Measurements from ENCODE around the gene MMP11. TPM values are rescaled to one million over a fixed set of nuclear protein-coding genes. Genes with fewer than 3 reads are reported as not detected.

The MMP11 gene
- total and polyA plus RNA-seq, 3 experiments from 2014 or later = 0.90 to 1.9 (median 1.6) TPM

GRCh38 chr22:23762842-23763578, 9.6 kb upstream of the MMP11 start, which contains the start of gene C22orf15:
TSS of gene C22orf15 (plus strand) at chr22:23762990. CDS start at chr22:23763307, 317 bp downstream.
- Mint-ChIP-seq H3K36me3 (peaks cover 0 to 4% (median 0%) of the 10 kb centered on the region in 3 donors), H3K9me3 (no peaks in the 10 kb centered on the region), H3K27me3 (no peaks in the 10 kb centered on the region), H3K4me3 (peak within 1 kb of the TSS; percentile 48 to 88 (median 80)), H3K4me1 (peaks cover 27 to 46% (median 38%) of the 10 kb centered on the region in 3 donors), H3K27ac (peak within 1 kb of the TSS; percentile 52 to 91 (median 76))
- H3K27me3 ChIP-seq (ENCODE audit: insufficient read depth, low read length, poor library complexity, severe bottlenecking) = no peaks in the 10 kb centered on the region
- H3K4me1 ChIP-seq (ENCODE audit: insufficient read depth, low read length) = peaks cover 33% of the 10 kb centered on the region
- H3K27ac ChIP-seq (ENCODE audit: low read depth, low read length) = no peak within 1 kb of the TSS
- no peaks in the 10 kb centered on the region for H3K9me3 ChIP-seq (ENCODE audit: low read length)
- no peaks in the 10 kb centered on the region for H3K36me3 ChIP-seq (ENCODE audit: insufficient read depth, low read length)
- POLR2A ChIA-PET = interaction anchor here (0.6 to 1.0 kb wide), 3 partner anchors 12 to 271 kb away, joined by 3 to 6 read pairs (median 4); partner anchors contain the start of genes SMARCB1 and ZNF70
- peak within 1 kb of the TSS; percentile 56 for H3K4me3 ChIP-seq (ENCODE audit: low read length)
- CTCF ChIA-PET = interaction anchor here (0.6 to 1.3 kb wide), 5 partner anchors 12 to 87 kb away, joined by 3 to 7 read pairs (median 3); partner anchors contain the start of gene ZNF70
- DNase-seq = peak in 1 of 5 donors; percentile 48

- no peaks in the 10 kb centered on the region for H3K36me3 ChIP-seq (ENCODE audit: insufficient read depth, low read length)
- peaks cover 37% of the 10 kb centered on the region for H3K4me1 ChIP-seq (ENCODE audit: insufficient read depth, low read length)
- H3K36me3 Mint-ChIP-seq = peaks cover 0 to 4% (median 0%) of the 10 kb centered on the region in 3 donors
- peaks cover 27 to 51% (median 38%) of the 10 kb centered on the region in 3 donors for H3K4me1 Mint-ChIP-seq
- peak overlapping the region; percentile 56 for H3K4me3 ChIP-seq (ENCODE audit: low read length)
- no peaks in the 10 kb centered on the region for H3K9me3 Mint-ChIP-seq
- peak in 4 of 5 donors; percentile 42 to 67 (median 51) for DNase-seq
- no peaks in the 10 kb centered on the region for H3K9me3 ChIP-seq (ENCODE audit: low read length)
- ChIA-PET CTCF (interaction anchor here (1.0 to 1.3 kb wide), 4 partner anchors 12 to 86 kb away, joined by 3 to 7 read pairs (median 3); partner anchors contain the start of gene ZNF70), POLR2A (interaction anchor here (1.0 kb wide), 1 partner anchor 12 kb away, joined by 3 read pairs; the partner anchor contains the start of gene ZNF70)
- no peak overlapping the region for H3K27ac ChIP-seq (ENCODE audit: low read depth, low read length)
- no peaks in the 10 kb centered on the region for H3K27me3 ChIP-seq (ENCODE audit: insufficient read depth, low read length, poor library complexity, severe bottlenecking)
- peak overlapping the region; percentile 48 to 88 (median 80) for H3K4me3 Mint-ChIP-seq
- H3K27me3 Mint-ChIP-seq = no peaks in the 10 kb centered on the region
- H3K27ac Mint-ChIP-seq = peak overlapping the region; percentile 52 to 91 (median 76)
Measured at GRCh38 chr22:23763579-23763945, 9.1 kb upstream of the MMP11 start.

GRCh38 chr22:23763954-23764353, 8.7 kb upstream of the MMP11 start:
- H3K9me3 Mint-ChIP-seq = no peaks in the 10 kb centered on the region
- H3K4me3 ChIP-seq (ENCODE audit: low read length) = peak overlapping the region; percentile 56

GRCh38 chr22:23764899-23765881, 7.5 kb upstream of the MMP11 start:
- peak overlapping the region; percentile 43 to 83 (median 61) for H3K4me3 Mint-ChIP-seq
- Histone ChIP-seq H3K4me1 (ENCODE audit: insufficient read depth, low read length) (peaks cover 37% of the 10 kb centered on the region), H3K27me3 (ENCODE audit: insufficient read depth, low read length, poor library complexity, severe bottlenecking) (no peaks in the 10 kb centered on the region), H3K9me3 (ENCODE audit: low read length) (no peaks in the 10 kb centered on the region), H3K36me3 (ENCODE audit: insufficient read depth, low read length) (no peaks in the 10 kb centered on the region), H3K27ac (ENCODE audit: low read depth, low read length) (no peak overlapping the region), H3K4me3 (ENCODE audit: low read length) (no peak overlapping the region)
- H3K4me1 Mint-ChIP-seq = peaks cover 27 to 53% (median 38%) of the 10 kb centered on the region in 3 donors
- ChIA-PET CTCF (interaction anchor here (1.0 to 1.8 kb wide), 2 partner anchors 15 to 85 kb away, joined by 3 to 5 read pairs; partner anchors contain the start of gene ZNF70), POLR2A (no interaction called here)
- H3K27ac Mint-ChIP-seq = peak overlapping the region in 7 of 8 donors; percentile 43 to 87 (median 68)
- H3K27me3 Mint-ChIP-seq = no peaks in the 10 kb centered on the region
- no peaks in the 10 kb centered on the region for H3K9me3 Mint-ChIP-seq
- DNase-seq = no peak
- peaks cover 0 to 4% (median 0%) of the 10 kb centered on the region in 3 donors for H3K36me3 Mint-ChIP-seq

More at GRCh38 chr22:23763954-23764353, 8.7 kb upstream of the MMP11 start:
- Histone ChIP-seq H3K4me1 (ENCODE audit: insufficient read depth, low read length) (peaks cover 37% of the 10 kb centered on the region), H3K27ac (ENCODE audit: low read depth, low read length) (no peak overlapping the region), H3K36me3 (ENCODE audit: insufficient read depth, low read length) (no peaks in the 10 kb centered on the region), H3K27me3 (ENCODE audit: insufficient read depth, low read length, poor library complexity, severe bottlenecking) (no peaks in the 10 kb centered on the region), H3K9me3 (ENCODE audit: low read length) (no peaks in the 10 kb centered on the region)
- peaks cover 27 to 51% (median 38%) of the 10 kb centered on the region in 3 donors for H3K4me1 Mint-ChIP-seq
- ChIA-PET CTCF (interaction anchor here (1.3 kb wide), 2 partner anchors 13 to 47 kb away, joined by 3 to 7 read pairs; partner anchors contain the start of gene ZNF70), POLR2A (interaction anchor here (1.0 kb wide), 1 partner anchor 13 kb away, joined by 3 read pairs; the partner anchor contains the start of gene ZNF70)
- peak overlapping the region in 5 of 8 donors; percentile 29 to 88 (median 70) for H3K27ac Mint-ChIP-seq
- H3K27me3 Mint-ChIP-seq = no peaks in the 10 kb centered on the region
- H3K4me3 Mint-ChIP-seq = peak overlapping the region; percentile 48 to 88 (median 80)
- no peak for DNase-seq
- H3K36me3 Mint-ChIP-seq = peaks cover 0 to 4% (median 0%) of the 10 kb centered on the region in 3 donors

- Mint-ChIP-seq H3K9me3 (no peaks in the 10 kb centered on the region), H3K4me3 (peak overlapping the region; percentile 73 to 93 (median 85)), H3K27ac (peak overlapping the region in 6 of 8 donors; percentile 6 to 87 (median 56)), H3K36me3 (peaks cover 0 to 4% (median 0%) of the 10 kb centered on the region in 3 donors), H3K27me3 (no peaks in the 10 kb centered on the region), H3K4me1 (peaks cover 31 to 63% (median 43%) of the 10 kb centered on the region in 3 donors)
- peak overlapping the region; percentile 72 for H3K27ac ChIP-seq (ENCODE audit: low read depth, low read length)
- no peak for DNase-seq
- no peaks in the 10 kb centered on the region for H3K36me3 ChIP-seq (ENCODE audit: insufficient read depth, low read length)
- H3K4me1 ChIP-seq (ENCODE audit: insufficient read depth, low read length) = peaks cover 43% of the 10 kb centered on the region
- CTCF ChIA-PET = interaction anchor here (0.8 to 1.8 kb wide), 2 partner anchors 17 to 83 kb away, joined by 3 to 5 read pairs; partner anchors contain the start of gene ZNF70
- peak overlapping the region; percentile 92 for H3K4me3 ChIP-seq (ENCODE audit: low read length)
- POLR2A ChIA-PET = interaction anchor here (1.0 kb wide), 1 partner anchor 90 kb away, joined by 3 read pairs; the partner anchor contains the start of gene SLC2A11
- no peaks in the 10 kb centered on the region for H3K27me3 ChIP-seq (ENCODE audit: insufficient read depth, low read length, poor library complexity, severe bottlenecking)
- H3K9me3 ChIP-seq (ENCODE audit: low read length) = no peaks in the 10 kb centered on the region
Measured at GRCh38 chr22:23767303-23767672, 5.4 kb upstream of the MMP11 start.

GRCh38 chr22:23767673-23768548, 4.7 kb upstream of the MMP11 start, which contains the start of gene CHCHD10:
TSS of gene CHCHD10 (minus strand) at chr22:23767972. CDS start at chr22:23767874, 98 bp downstream.
- H3K9me3 Mint-ChIP-seq = no peaks in the 10 kb centered on the region
- POLR2A ChIA-PET = interaction anchor here (0.9 to 1.0 kb wide), 2 partner anchors 18 to 90 kb away, joined by 3 read pairs; partner anchors contain the start of gene SLC2A11

More at GRCh38 chr22:23767673-23768548, 4.7 kb upstream of the MMP11 start, which contains the start of gene CHCHD10:
- peak within 1 kb of the TSS; percentile 92 for H3K4me3 ChIP-seq (ENCODE audit: low read length)
- no peaks in the 10 kb centered on the region for H3K36me3 ChIP-seq (ENCODE audit: insufficient read depth, low read length)
- DNase-seq = peak; percentile 66 to 82 (median 69)
- H3K9me3 ChIP-seq (ENCODE audit: low read length) = no peaks in the 10 kb centered on the region
- H3K27me3 Mint-ChIP-seq = no peaks in the 10 kb centered on the region
- peak within 1 kb of the TSS; percentile 81 to 93 (median 86) for H3K4me3 Mint-ChIP-seq
- CTCF ChIA-PET = interaction anchor here (1.2 to 1.7 kb wide), 4 partner anchors 10 to 89 kb away, joined by 3 to 8 read pairs (median 4); partner anchors contain the start of gene SLC2A11
- peaks cover 0 to 4% (median 0%) of the 10 kb centered on the region in 3 donors for H3K36me3 Mint-ChIP-seq
- H3K4me1 Mint-ChIP-seq = peaks cover 27 to 59% (median 38%) of the 10 kb centered on the region in 3 donors
- H3K4me1 ChIP-seq (ENCODE audit: insufficient read depth, low read length) = peaks cover 41% of the 10 kb centered on the region
- H3K27me3 ChIP-seq (ENCODE audit: insufficient read depth, low read length, poor library complexity, severe bottlenecking) = no peaks in the 10 kb centered on the region
- H3K27ac Mint-ChIP-seq = peak within 1 kb of the TSS; percentile 50 to 87 (median 74)
- H3K27ac ChIP-seq (ENCODE audit: low read depth, low read length) = peak within 1 kb of the TSS; percentile 72
